HepG2 (cell line): Measurements from ENCODE around the gene VPS11. TPM values are rescaled to one million over a fixed set of nuclear protein-coding genes. Genes with fewer than 3 reads are reported as not detected.
A peak's percentile ranks its signal among the peaks of the same experiment; 100 is the strongest.

Source experiments
- ARNT ChIP-seq: fragments of 450-650 bp; IDR thresholded peaks from 2 replicates; pipeline ENCODE4 v1.6.1; 2017
- GTF2F1 ChIP-seq: fragments of 150-350 bp; IDR thresholded peaks from 2 replicates; pipeline ENCODE4 v1.6.1; 2014; ENCODE audit warnings: low read length
- KDM5A ChIP-seq: fragments of 200-600 bp; sonication (generic); IDR thresholded peaks from 2 replicates; pipeline ENCODE4 v1.7.0; 2018; ENCODE audit warnings: antibody characterized with exemption, mild to moderate bottlenecking, low read length, borderline replicate concordance
- SMAD3 ChIP-seq: sonication (generic); formaldehyde crosslinking; IDR thresholded peaks from 2 replicates; pipeline ENCODE4 v1.4.0; 2020; ENCODE audit warnings: missing genetic modification reagents
- U2AF2 ChIP-seq: fragments of 200-400 bp; formaldehyde crosslinking; IDR thresholded peaks from 2 replicates; pipeline ENCODE4 v1.6.1; 2017; ENCODE audit warnings: low read depth, mild to moderate bottlenecking, low read length
- XRCC5 ChIP-seq: fragments of 200-400 bp; formaldehyde crosslinking; optimal IDR thresholded peaks from 2 replicates; pipeline ENCODE3; 2017; ENCODE audit warnings: mild to moderate bottlenecking, low read length
- ZNF121 ChIP-seq: sonication (generic); formaldehyde crosslinking; IDR thresholded peaks from 2 replicates; pipeline ENCODE4 v1.5.0; 2020; ENCODE audit warnings: mild to moderate bottlenecking, missing genetic modification reagents
- ZNF788 ChIP-seq: sonication (generic); formaldehyde crosslinking; IDR thresholded peaks from 2 replicates; pipeline ENCODE4 v1.5.0; 2020; ENCODE audit warnings: mild to moderate bottlenecking, missing genetic modification reagents, borderline replicate concordance
- ZNF841 ChIP-seq: sonication (generic); formaldehyde crosslinking; IDR thresholded peaks from 2 replicates; pipeline ENCODE4 v1.8.1; 2023; ENCODE audit warnings: missing genetic modification reagents, borderline replicate concordance
- polyA plus RNA-seq, 8 experiments: library from polyadenylated mRNA; depleted of rRNA in 3 of 8; stranded (reverse) in 7 of 8; unstranded in 1 of 8; fragments of >200 nt; fragmentation: Illumina TruSeq in 4 of 8; extraction: Trizol in 4 of 8; gene quantifications; 2 replicates each; pipeline versions ENCODE4 v1.2.1 to v1.2.3, GENCODE V29; 2011 to 2016; ENCODE audit warnings: low read depth in 4 of 8, missing spikeins in 1 of 8, mixed read lengths in 1 of 8; ENCODE audit not compliant: insufficient read depth in 1 of 8
- total RNA-seq, 5 experiments: library from RNA; depleted of rRNA; stranded (reverse); fragments of >200 nt; fragmentation: Illumina TruSeq; extraction: Trizol; gene quantifications; 2 replicates each; pipeline ENCODE4 v1.2.3, GENCODE V29; 2016; ENCODE audit warnings: low read depth in 1 of 5
- TF ChIP-seq, protein P1 (sequence below): sonication (generic); formaldehyde crosslinking; IDR thresholded peaks from 2 replicates; pipeline ENCODE4 v1.8.0; 2022; ENCODE audit warnings: missing genetic modification reagents, mild to moderate bottlenecking, moderate library complexity, borderline replicate concordance
- TF ChIP-seq, protein P2 (sequence below): IDR thresholded peaks from 2 replicates; pipeline ENCODE4 v1.6.1; 2018; ENCODE audit warnings: missing genetic modification reagents
- TF ChIP-seq, protein P3 (sequence below): sonication (generic); formaldehyde crosslinking; IDR thresholded peaks from 2 replicates; pipeline ENCODE4 v1.5.0; 2020; ENCODE audit warnings: missing genetic modification reagents, mild to moderate bottlenecking, borderline replicate concordance
- TF ChIP-seq, protein P4 (sequence below): sonication (generic); formaldehyde crosslinking; IDR thresholded peaks from 2 replicates; pipeline ENCODE4 v1.4.0; 2020; ENCODE audit warnings: mild to moderate bottlenecking, missing genetic modification reagents
- TF ChIP-seq, protein P5 (sequence below): sonication (generic); formaldehyde crosslinking; IDR thresholded peaks from 2 replicates; pipeline ENCODE4 v1.4.0; 2020; ENCODE audit warnings: mild to moderate bottlenecking, missing genetic modification reagents
- TF ChIP-seq, protein P6 (sequence below): sonication (generic); formaldehyde crosslinking; IDR thresholded peaks from 2 replicates; pipeline ENCODE4 v1.9.0; 2021; ENCODE audit warnings: missing genetic modification reagents, mild to moderate bottlenecking, borderline replicate concordance
- TF ChIP-seq, protein P7 (sequence below): sonication (generic); formaldehyde crosslinking; IDR thresholded peaks from 2 replicates; pipeline ENCODE4 v1.5.0; 2020; ENCODE audit warnings: missing genetic modification reagents
- TF ChIP-seq, protein P8 (sequence below): sonication (generic); IDR thresholded peaks from 2 replicates; pipeline ENCODE4 v1.6.1; 2016; ENCODE audit warnings: low read depth, borderline replicate concordance

Gene VPS11
- total and polyA plus RNA-seq, 2 of the 13 experiments (the other 11 are each of a cell fraction or from before 2014, with no cell fraction given) = 13.7 to 21.6 TPM

DNA sequence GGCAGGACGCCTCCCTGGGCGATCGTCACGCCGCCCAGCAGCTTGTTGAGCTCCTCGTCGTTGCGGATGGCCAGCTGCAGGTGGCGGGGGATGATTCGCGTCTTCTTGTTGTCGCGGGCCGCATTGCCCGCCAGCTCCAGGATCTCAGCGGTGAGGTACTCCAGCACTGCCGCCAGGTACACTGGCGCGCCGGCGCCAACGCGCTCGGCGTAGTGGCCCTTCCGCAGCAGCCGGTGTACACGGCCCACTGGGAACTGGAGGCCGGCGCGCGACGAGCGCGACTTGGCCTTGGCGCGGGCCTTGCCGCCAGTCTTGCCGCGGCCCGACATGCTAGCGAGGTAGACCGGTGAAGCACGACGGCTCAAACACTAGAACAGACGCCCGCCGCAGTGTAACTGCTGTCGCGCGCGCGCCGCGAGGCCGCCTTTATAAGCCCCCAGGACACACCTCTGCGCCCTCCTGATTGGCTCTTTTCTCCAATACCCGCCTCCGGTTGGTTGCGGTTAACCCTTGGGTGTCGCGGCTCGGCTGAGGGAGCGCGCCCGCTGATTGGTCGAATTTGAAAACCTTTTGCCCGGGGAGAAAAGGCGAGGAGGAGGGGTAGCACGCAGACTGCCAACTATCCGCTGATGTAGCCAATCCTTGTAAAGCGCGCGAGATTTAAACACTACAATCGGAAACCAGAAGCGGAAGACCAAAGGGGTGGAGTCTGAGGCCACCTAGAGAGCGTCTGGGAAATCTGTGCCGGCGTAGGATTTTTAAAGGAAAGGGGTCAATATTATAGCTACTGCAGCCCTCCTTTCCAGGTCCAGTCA lies 27.7 kb downstream of the VPS11 start (continued):
- TF ChIP-seq, protein P1, sequence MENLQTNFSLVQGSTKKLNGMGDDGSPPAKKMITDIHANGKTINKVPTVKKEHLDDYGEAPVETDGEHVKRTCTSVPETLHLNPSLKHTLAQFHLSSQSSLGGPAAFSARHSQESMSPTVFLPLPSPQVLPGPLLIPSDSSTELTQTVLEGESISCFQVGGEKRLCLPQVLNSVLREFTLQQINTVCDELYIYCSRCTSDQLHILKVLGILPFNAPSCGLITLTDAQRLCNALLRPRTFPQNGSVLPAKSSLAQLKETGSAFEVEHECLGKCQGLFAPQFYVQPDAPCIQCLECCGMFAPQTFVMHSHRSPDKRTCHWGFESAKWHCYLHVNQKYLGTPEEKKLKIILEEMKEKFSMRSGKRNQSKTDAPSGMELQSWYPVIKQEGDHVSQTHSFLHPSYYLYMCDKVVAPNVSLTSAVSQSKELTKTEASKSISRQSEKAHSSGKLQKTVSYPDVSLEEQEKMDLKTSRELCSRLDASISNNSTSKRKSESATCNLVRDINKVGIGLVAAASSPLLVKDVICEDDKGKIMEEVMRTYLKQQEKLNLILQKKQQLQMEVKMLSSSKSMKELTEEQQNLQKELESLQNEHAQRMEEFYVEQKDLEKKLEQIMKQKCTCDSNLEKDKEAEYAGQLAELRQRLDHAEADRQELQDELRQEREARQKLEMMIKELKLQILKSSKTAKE (CRISPR knock-in tag) = 0 out of 2 replicates have a peak, but pooled peaks have one; percentile 71
- TF ChIP-seq ZNF788 (CRISPR knock-in tag) (peak; percentile 85; the same call in 1 of the 2 replicates), SMAD3 (peak; percentile 44; the same call in 1 of the 2 replicates), KDM5A (peak; percentile 51; the same call in 1 of the 2 replicates), ARNT (no peak), ZNF841 (CRISPR knock-in tag) (peak; percentile 82; the same call in 1 of the 2 replicates), XRCC5 (peak; percentile 43), GTF2F1 (peak; percentile 96), ZNF121 (CRISPR knock-in tag) (no peak), U2AF2 (no peak)
- TF ChIP-seq, protein P2, sequence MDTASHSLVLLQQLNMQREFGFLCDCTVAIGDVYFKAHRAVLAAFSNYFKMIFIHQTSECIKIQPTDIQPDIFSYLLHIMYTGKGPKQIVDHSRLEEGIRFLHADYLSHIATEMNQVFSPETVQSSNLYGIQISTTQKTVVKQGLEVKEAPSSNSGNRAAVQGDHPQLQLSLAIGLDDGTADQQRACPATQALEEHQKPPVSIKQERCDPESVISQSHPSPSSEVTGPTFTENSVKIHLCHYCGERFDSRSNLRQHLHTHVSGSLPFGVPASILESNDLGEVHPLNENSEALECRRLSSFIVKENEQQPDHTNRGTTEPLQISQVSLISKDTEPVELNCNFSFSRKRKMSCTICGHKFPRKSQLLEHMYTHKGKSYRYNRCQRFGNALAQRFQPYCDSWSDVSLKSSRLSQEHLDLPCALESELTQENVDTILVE = no peak
- TF ChIP-seq, protein P3, sequence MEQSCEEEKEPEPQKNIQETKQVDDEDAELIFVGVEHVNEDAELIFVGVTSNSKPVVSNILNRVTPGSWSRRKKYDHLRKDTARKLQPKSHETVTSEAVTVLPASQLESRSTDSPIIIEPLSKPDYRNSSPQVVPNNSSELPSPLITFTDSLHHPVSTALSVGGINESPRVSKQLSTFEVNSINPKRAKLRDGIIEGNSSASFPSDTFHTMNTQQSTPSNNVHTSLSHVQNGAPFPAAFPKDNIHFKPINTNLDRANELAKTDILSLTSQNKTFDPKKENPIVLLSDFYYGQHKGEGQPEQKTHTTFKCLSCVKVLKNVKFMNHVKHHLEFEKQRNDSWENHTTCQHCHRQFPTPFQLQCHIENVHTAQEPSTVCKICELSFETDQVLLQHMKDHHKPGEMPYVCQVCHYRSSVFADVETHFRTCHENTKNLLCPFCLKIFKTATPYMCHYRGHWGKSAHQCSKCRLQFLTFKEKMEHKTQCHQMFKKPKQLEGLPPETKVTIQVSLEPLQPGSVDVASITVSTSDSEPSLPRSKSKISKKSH (CRISPR knock-in tag) = peak; percentile 84
- TF ChIP-seq, protein P4, sequence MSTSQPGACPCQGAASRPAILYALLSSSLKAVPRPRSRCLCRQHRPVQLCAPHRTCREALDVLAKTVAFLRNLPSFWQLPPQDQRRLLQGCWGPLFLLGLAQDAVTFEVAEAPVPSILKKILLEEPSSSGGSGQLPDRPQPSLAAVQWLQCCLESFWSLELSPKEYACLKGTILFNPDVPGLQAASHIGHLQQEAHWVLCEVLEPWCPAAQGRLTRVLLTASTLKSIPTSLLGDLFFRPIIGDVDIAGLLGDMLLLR (CRISPR knock-in tag) = peak; percentile 89
- TF ChIP-seq, protein P5, sequence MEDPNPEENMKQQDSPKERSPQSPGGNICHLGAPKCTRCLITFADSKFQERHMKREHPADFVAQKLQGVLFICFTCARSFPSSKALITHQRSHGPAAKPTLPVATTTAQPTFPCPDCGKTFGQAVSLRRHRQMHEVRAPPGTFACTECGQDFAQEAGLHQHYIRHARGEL (CRISPR knock-in tag) = no peak
- TF ChIP-seq, protein P6, sequence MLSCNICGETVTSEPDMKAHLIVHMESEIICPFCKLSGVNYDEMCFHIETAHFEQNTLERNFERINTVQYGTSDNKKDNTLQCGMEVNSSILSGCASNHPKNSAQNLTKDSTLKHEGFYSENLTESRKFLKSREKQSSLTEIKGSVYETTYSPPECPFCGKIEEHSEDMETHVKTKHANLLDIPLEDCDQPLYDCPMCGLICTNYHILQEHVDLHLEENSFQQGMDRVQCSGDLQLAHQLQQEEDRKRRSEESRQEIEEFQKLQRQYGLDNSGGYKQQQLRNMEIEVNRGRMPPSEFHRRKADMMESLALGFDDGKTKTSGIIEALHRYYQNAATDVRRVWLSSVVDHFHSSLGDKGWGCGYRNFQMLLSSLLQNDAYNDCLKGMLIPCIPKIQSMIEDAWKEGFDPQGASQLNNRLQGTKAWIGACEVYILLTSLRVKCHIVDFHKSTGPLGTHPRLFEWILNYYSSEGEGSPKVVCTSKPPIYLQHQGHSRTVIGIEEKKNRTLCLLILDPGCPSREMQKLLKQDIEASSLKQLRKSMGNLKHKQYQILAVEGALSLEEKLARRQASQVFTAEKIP (CRISPR knock-in tag) = no peak
- TF ChIP-seq, protein P7, sequence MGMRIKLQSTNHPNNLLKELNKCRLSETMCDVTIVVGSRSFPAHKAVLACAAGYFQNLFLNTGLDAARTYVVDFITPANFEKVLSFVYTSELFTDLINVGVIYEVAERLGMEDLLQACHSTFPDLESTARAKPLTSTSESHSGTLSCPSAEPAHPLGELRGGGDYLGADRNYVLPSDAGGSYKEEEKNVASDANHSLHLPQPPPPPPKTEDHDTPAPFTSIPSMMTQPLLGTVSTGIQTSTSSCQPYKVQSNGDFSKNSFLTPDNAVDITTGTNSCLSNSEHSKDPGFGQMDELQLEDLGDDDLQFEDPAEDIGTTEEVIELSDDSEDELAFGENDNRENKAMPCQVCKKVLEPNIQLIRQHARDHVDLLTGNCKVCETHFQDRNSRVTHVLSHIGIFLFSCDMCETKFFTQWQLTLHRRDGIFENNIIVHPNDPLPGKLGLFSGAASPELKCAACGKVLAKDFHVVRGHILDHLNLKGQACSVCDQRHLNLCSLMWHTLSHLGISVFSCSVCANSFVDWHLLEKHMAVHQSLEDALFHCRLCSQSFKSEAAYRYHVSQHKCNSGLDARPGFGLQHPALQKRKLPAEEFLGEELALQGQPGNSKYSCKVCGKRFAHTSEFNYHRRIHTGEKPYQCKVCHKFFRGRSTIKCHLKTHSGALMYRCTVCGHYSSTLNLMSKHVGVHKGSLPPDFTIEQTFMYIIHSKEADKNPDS (CRISPR knock-in tag) = peak; percentile 77; the same call in 1 of the 2 replicates
- TF ChIP-seq, protein P8, sequence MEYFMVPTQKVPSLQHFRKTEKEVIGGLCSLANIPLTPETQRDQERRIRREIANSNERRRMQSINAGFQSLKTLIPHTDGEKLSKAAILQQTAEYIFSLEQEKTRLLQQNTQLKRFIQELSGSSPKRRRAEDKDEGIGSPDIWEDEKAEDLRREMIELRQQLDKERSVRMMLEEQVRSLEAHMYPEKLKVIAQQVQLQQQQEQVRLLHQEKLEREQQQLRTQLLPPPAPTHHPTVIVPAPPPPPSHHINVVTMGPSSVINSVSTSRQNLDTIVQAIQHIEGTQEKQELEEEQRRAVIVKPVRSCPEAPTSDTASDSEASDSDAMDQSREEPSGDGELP = no peak
